SHP77 treated with DMSO at 0.1 percent for 48 hours (cell line): ENCODE measurements around the gene CRISP1.
"Not testable (repeated sequence)": the region's sequence is repeated elsewhere in the genome, so short reads cannot be mapped to it uniquely, and the experiment has no call there.

Experiments used
- DNase-seq: peaks from one replicate; lab custom pipeline; 2025; lab: John Stamatoyannopoulos, UW

Gene CRISP1, protein sequence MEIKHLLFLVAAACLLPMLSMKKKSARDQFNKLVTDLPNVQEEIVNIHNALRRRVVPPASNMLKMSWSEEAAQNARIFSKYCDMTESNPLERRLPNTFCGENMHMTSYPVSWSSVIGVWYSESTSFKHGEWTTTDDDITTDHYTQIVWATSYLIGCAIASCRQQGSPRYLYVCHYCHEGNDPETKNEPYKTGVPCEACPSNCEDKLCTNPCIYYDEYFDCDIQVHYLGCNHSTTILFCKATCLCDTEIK

DNA sequence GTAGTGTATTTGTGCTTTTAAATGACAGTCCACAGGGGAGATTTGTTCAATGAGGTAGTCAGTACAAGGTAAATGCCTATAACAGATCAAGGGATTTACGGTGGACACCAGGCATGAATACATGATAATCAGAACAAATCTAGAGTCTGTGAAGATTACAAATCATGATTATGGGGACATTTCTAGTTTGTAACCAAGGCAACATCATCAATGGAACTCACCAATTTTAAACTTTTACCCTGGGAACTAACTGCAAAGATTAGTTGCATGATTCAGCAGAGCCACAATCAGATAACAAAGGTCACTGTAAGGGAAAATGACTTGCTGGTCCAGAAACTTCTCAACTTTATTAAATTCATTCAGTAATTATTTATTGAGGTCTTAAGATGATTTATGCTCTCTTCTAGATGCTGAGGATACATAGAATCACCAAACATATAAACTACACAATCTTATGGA, at the start of gene CRISP1:
Gene CRISP1, minus strand, starts transcription at position 51 of the 459 bp plus-strand sequence. CDS start 9,135 bp downstream, outside the sequence.
- no peak for DNase-seq

DNA sequence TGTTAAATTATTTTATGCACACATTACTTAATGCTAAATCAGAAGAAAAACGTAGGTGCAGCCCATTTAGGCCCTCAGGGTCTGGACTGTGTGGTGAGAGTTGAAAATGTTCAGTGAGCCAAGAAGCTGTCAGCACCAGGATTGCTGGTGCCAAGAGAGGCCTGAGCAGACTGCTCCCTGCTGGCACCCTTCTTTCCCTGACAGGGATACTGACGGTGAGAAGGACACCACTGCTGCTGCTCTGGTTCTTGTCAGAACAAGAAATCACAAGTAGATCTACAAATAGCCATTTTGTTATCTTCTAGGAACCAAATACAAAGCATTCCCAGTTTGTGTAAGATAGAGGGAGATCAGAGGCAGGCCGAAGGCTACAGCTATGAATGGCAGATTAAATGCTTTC, 48.7 kb upstream of the CRISP1 start:
- DNase-seq: peak; percentile 66

DNA sequence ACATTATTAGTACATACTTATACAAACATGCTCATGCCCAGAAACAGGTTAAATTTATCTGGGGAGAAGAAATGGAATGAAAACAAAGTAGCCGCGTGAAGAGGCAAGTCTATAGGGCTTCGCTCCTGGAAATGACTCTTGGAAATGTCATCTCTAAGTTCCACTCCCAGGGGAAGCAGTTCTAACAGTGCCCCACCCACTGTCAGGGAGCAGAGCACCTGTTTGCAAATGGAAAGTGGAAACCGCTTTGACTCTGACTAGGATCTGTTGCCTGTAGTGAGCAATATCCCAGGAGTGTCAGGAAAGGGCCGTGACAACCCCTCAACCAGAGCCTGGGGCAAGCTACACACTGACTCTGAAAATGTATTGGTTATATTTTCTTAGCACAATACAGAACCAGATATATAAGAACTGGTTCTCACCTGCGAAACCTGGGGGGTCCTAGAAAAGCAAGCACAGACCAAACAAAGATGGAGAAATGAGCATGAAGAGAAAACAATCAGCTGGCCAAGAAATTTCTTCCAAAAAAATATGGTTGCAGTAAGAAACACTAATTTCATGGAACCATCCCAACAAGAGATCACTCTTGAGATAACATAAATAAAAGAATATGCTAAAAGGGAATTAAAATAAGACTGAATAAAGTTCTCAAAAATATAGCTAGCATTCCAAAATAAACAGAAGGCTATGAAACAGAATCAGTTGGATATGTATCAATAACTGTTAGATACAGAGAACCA, 47.5 kb upstream of the CRISP1 start:
- peak; percentile 76 for DNase-seq

DNA sequence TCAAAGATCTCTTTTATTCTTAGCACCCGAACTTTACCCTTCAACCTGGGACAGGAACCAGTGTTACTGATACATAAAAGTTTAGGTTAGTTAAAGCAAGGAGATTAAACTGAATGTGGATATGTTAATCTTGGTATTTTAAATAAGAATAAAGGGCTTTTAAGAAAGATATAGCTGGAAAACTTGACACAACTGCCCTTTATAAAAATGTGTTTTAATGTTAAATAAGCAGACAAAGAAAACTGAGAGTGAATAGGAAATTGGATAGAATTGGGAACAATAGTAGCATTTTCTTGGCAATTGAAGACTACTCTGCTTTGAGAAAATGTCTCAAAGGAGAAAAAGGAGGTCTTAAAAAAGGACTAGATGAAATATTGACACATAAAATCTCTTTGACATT, 45.9 kb upstream of the CRISP1 start:
- DNase-seq: no peak

DNA sequence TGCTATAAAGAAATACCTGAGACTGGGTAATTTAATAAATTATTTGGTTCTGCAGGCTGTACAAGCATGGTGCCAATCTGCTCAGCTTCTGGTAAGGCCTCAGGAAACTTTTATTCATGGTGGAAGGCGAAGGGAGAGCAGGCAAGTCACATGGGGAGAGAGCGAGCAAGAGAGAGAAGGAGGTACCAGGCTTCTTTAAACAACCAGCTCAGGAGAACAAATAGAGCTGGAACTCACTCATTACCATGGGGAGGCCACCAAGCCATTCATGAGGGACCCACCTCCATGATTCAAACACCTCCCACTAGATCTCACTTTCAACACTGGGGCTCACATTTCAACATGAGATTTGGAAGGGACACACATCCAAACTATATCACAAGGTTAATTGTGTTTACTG, 44.9 kb upstream of the CRISP1 start:
- no peak for DNase-seq

DNA sequence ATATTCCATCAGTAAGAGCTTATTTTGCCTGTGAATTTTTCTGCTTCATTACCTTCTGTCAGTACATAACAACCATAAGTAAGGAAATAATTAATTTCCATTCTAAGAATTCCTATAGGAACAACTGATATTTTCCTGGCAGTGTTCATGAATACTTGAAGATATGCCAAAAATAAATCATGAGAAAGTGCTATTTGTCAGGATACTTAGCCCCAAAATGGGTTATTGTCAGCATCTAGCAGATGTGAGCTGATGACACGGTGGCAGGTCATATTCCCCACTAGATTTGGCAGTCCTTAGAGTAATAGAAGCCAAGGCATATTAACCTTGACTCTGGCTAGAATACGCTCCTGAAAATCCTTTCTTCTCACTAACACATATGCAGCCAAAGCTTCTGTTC, 43.2 kb upstream of the CRISP1 start:
- DNase-seq: no peak

DNA sequence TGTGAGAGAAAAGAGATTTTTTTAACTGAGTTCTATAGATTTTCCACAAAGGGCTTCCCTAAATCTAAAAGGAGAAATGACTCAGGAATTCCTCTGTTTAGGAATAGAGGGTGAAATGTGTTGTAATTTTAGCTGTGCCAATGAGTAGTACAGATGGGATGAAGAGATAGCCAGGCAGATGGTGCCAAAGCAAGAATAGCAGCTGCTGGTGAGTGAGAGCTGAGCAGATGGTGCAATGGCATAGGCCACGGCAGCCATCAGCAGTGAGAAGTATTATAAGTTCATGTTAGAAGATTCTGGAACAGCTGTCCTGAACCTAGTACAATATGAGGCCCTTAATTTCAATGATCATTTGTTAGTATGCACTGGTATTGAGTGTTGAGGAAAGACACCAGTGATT, 40.2 kb upstream of the CRISP1 start:
- DNase-seq: peak; percentile 80

DNA sequence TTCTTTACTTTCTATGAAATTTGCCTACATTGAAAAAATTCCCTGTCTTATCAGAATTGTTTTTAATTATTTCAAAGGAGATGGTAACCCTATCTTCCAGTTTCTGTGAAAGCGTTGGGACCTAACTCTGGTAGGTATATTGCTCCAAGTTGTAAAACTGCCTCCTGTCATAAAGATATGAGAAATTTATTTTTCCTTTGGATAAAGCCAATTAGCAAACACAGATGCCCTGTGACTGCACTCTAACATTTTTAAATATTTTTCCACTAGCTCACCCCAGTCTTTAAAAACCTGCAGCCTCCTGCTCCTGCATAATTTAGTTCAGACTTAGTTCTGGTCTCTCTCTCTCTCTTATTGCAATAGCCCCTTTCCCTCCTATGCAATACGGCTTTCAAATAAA, 39.0 kb upstream of the CRISP1 start:
- no peak for DNase-seq

DNA sequence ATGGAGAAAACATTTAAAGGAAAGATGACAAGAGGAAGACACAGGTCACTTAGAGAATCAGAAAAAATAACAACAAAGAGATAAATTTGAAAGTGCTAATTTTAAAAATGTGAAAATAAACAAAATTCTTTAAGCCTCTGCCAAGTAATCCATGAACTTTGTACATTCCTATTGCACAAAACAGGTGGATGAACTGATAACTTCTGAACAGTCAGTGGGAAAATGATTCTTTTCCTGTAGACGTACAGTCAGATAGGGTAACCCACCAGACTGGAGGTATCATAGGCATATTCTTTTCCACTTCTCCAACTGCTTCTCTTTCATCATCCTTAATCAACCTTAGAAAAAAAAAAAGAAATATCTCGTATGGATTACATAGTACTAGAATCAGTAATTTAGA, 36.5 kb upstream of the CRISP1 start:
- no peak for DNase-seq

DNA sequence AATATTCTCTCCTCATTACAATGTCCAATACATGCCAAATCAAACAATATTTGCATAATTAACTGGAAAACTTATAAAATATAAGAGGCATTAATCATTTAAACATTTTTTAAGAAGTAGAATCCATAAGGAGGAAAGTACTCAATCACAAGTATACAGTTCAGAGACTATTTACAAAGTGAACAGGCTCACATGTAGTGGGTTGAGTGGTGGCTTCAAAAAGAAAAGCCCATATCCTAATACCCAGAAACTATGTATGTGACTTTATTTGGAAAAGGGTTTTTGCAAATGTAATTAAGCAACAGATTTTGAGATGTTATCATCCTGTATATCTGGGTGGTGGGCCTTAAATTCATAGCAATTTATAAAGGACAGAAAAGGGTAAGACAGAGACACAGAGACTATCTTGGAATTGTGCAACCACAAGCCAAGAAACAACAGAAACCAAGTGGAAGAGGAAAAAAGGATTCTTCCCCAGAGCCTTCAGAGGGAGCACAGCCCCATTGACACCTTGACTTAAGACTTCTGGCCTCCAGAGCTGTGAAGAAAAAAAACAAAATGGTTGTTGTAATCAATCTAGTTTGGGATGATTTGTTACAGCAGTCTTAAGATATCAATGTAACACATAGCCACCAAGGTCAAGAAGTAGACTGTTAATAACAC, 32.7 kb upstream of the CRISP1 start:
- no peak for DNase-seq

DNA sequence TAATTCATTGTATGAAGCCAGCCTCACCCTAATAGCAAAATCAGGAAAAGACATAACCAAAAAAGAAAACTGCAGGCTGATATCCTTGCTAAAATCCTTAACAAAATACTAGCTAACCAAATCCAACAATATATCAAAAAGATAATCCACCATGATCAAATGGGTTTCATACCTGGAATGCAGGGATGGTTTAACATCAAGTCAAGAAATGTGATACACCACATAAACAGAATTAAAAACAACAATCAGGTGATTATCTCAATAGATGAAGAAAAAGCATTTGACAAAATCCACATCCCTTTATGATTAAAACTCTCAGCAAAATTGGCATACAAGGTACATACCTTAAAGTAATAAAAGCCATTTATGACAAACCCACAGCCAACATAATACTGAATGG, 29.2 kb upstream of the CRISP1 start:
- DNase-seq: not testable (repeated sequence)

DNA sequence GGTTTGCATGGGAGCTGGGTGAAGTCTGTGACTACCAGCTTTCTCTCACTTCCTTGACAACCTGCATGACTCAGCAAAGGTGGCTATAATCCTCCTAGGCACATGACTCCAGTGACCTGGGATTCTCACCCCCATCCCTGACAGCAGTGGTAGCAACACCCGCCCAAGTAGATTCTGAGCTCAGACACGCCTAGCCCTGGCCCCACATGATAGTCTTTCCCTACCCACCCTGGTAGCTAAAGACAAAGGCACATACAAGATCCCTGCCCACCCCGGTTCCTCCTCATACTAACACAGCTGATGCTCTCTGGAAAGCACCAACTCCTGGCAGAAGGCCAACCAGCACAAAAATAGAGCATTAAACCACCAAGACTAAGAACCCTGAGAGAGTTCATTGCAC, 25.9 kb upstream of the CRISP1 start:
- no peak for DNase-seq

DNA sequence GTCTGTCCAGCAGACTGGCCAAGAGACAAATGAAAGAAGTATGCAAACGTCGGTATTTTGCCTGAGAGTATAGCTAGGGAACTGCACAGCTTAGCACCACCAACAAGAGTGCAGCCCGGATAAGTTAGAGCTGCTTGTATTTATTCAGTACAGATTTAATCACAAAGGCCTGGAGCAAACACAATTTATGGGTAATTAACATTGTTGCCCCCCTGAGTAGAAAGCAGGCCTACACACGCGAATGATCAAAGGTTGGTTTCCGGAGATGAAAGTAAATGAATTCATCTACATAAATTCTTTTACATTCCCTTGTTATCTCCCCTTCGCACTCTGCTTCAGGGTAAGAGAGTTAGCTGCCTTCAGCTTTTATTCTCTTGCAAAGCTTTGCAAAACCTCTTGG, 24.7 kb upstream of the CRISP1 start:
- DNase-seq: no peak

DNA sequence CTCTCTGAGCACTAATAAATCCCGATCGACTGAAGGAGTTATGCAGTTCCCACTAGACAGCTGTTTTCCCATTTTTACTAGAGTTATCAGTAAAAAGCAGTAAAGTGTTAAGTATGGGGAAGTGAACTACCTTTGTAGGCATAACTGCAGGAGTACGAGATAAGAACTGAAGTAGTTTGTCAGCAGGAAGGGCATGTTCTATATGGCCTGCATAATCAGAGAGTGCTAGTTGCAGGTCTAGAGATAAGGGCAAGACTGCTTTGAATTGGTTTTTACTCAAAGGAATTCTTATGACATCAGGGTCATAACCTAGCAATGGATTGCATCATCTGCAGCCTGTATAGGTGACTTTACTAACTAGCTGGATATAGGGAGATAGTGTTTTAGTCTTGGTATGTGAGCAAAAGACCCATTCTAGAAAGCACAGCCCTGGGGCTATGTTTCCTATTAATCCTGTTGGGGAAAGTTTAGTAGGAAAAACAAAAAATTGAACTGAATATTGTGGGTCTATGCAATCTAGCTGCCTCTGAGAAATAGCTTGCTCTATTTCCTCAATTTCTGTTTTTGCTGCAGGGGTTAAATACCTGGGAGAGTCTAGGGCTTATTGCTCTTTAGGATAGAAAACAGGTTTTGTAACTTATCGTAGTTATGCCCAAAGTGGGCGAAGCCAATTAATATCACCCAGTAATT, 22.6 kb upstream of the CRISP1 start:
- DNase-seq: no peak

DNA sequence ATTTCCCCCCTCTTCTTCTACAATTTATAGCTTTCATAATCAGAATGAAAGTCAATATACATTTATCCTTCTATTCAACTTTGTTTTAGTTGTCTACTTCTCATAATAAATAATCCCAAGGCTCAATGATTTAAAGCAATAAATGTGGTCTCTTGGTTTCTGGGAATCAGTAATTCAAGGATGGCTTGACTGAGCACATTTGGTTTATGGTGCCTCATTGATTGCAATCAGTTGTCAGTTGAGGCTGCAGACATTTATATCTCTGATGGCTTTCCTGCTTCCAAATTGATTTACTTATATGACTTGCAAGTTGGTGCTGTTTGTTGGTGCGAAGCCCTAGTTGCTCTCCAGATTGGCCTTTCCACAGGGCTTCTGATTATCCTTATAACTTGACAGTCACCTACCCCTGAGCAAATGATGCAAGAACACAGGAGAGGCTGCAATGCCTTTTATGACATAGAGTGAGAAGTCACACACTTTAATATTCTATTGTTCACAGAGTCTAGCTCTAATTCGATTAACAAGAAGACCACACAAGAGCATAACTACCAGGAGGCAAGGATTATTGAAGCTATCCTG, 2.7 kb upstream of the CRISP1 start:
- no peak for DNase-seq

DNA sequence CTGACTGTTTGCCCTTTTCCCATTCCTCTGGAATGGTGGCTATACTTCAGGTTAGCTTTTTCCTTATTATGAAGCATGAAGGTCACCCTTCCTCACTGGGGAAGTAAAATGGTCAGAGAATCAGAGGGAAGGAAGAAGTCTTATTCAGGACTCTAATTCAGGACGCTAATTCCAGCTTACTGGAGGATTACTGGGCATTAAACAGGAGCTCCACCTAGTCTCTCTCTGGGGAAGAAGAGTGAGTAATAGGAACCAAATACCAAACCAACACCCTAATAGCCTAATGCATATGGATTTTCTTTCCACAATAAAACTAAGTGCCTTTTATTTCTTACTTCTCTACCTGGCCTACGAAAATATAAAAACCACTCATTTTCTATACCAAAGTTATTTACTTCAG, 10.1 kb downstream of the CRISP1 start:
- no peak for DNase-seq

DNA sequence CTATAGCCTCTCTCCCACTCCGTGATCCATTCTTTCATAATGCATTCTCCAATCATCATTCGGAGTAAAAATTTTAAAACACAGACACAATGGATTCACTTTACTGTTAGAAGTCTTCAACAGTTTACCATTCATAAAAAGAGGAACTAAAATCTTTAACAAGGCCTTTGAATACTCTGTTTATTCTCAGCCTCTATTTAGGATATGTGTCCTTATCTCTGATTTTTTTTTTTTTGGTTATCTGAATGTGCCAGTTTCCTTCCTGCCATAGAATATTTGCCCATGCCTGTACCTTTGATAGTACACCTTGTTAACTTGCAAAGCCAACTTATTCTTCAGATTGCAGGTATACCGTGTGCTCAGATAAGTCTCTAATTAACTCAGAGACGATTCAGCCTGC, 11.1 kb downstream of the CRISP1 start:
- DNase-seq: no peak

DNA sequence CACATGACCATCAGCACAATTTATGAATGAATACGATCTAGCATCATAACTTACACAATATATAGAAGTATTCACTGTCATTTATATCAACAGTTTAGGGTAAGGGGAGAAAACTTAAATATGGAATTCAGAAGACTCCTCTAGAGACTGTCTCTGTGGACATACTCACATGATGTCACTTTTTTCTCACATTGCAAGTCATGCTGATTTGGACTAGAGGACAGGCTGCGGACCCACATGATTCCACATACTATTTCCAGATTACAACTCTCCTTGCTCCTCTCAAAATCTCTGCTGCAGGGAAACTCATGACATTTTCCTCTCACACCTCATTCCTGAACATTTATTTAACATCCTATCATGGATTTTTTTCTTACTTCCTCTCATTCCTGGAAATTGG, 13.4 kb downstream of the CRISP1 start:
- no peak for DNase-seq

DNA sequence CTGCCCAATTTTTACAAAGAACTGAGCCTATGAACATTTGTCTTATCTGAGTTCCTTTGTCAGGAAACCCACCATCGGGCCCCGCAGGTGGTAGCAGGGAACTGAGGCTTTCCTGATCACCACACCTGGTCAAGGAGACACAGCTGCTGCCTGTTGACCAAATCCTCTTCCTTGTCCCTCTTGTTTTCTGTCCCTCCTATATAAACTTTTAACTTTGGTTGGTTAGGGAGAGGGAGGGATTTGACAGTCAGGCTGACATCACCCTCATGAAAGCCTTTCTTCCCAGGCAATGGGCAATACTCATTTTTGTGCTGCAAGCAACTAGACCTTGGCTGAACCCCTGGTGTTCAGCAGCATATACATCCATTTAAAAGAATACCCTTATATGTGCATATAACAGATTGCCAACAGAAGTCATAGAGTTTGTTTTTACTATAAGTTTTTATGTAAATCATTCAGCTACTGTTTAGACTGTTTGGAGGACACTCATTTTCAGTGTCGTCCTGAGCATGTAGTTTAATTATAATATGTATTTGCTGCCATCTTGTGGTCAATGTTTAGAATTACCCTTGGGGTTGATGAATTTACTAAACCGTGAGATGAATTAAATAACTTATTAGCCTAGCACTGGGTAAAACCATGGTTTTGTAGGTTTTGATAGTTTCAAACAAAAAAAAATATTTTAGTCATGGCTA, 17.0 kb downstream of the CRISP1 start:
- peak; percentile 17 for DNase-seq

DNA sequence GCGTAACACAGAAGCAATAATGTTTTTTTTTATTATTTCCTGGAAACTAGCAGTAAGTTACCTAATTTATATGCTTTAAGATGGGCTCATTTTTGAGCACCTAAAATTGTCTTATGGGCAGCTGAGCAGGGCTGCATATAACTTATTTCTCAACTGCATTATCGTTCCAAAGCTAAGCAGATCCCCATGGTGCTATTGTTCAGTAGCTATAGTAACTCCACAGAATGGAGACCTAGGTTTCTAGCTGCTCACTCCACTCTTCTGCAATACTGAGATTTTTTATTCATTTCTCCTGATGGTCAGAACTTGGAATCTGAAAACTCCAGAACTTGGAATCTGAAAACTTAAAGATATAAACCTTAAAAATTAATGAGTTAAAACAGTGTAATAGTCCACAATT, 18.7 kb downstream of the CRISP1 start:
- no peak for DNase-seq

DNA sequence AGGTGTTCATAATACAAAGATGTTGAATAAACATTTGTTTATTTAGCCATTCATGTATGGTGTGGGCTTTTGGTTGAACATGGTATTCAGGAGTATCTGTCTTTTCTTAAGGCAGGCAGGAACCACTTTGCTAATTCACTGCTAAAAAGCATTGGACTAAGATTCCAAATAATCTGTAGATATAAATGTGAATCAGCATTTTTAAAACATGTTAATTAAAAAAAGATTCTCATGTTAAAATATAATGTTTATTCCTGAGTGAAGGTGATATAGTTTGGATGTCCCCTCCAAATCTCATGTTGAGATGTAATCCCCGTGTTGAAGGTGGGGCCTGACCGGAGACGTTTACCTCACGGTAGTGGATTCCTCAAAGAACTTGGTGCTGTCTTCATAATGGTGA, 19.3 kb downstream of the CRISP1 start:
- no peak for DNase-seq

DNA sequence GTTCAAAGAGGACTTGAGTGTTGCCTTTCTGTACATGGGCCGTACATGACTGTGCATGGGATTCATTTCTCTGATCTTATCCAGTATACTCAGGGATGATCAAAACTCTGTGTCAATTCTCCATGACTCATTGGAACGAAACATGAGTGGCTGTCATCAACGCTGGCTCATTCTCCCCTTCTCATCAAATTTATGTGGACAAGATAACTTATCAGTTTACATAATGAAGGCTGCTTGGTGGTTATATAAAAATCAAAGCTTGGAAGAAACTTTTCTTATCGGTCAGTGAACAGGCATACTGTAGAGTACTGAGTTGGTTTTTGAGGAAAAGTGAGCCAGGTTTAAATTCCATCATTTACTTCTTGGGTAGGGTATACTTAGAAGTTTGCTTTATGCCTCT, 24.9 kb downstream of the CRISP1 start:
- DNase-seq: no peak
